GM12891 (cell line): ENCODE measurements around the gene SMAD4.

Experiments
- DNase-seq: peaks from one replicate; pipeline ENCODE4 v3.0.0; 2011; ENCODE audit warnings: low spot score; ENCODE audit not compliant: insufficient read length
- FAIRE-seq: peaks from 2 replicates; lab custom pipeline; 2011; peaks lifted over from hg19 to GRCh38; lab: Jason Lieb, UNC
- PAX5 ChIP-seq: IDR thresholded peaks from 2 replicates; pipeline ENCODE4 v1.6.1; 2011; ENCODE audit warnings: low read length, moderate library complexity, mild to moderate bottlenecking; ENCODE audit not compliant: insufficient read depth, severe bottlenecking
- POLR2A ChIP-seq: IDR thresholded peaks from 2 replicates; pipeline ENCODE4 v1.6.1; 2011; ENCODE audit warnings: low read depth, low read length, control low read depth
- POLR2AphosphoS5 ChIP-seq: IDR thresholded peaks from 2 replicates; pipeline ENCODE4 v1.6.1; 2011; ENCODE audit warnings: low read depth, low read length, control low read depth
- POU2F2 ChIP-seq: IDR thresholded peaks from 2 replicates; pipeline ENCODE4 v1.6.1; 2011; ENCODE audit warnings: low read depth, mild to moderate bottlenecking, control low read depth, low read length, moderate library complexity
- SPI1 ChIP-seq: IDR thresholded peaks from 2 replicates; pipeline ENCODE4 v1.6.1; 2011; ENCODE audit warnings: low read depth, low read length, control low read depth
- TAF1 ChIP-seq: IDR thresholded peaks from 2 replicates; pipeline ENCODE4 v1.6.1; 2011; ENCODE audit warnings: low read depth, low read length, control low read depth

SMAD4 gene

DNA sequence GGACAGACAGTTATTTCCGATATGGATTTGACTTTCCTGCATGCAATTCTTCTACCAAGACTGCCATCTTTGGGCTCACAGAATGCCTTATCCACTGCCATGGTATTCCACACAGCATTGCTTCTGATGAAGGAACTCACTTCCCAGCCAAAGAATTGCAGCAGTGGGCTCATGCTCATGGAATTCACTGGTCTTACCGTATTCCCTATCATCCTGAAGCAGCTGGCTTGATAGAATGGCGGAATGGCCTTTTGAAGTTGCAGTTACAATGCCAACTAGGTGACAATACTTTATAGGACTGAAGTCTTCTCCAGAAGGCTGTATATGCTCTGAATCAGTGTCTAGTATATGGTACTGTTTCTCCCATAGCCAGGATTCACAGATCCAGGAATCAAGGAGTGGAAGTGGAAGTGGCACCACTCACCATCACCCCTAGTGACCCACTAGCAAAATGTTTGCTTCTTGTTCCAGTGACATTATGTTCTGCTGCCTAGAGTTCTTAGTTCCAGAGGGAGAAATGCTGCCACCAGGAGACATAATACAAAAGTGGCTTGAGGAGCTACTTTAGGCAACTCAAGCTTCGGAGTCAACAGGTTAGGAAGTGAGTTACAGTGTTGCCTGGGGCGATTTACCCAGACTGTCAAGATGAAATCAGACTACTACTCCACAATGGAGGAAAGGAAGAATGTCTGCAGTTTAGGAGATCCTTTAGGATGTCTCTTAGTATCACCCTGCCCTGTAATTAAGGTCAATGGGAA, 23.8 kb upstream of the SMAD4 start:
- TF ChIP-seq PAX5, result no peak
- no peak for TF ChIP-seq POU2F2
- TF ChIP-seq TAF1, result no peak
- no peak for TF ChIP-seq SPI1
- no peak for TF ChIP-seq POLR2A
- TF ChIP-seq POLR2AphosphoS5, result no peak
- FAIRE-seq (no peak), DNase-seq (no peak)

DNA sequence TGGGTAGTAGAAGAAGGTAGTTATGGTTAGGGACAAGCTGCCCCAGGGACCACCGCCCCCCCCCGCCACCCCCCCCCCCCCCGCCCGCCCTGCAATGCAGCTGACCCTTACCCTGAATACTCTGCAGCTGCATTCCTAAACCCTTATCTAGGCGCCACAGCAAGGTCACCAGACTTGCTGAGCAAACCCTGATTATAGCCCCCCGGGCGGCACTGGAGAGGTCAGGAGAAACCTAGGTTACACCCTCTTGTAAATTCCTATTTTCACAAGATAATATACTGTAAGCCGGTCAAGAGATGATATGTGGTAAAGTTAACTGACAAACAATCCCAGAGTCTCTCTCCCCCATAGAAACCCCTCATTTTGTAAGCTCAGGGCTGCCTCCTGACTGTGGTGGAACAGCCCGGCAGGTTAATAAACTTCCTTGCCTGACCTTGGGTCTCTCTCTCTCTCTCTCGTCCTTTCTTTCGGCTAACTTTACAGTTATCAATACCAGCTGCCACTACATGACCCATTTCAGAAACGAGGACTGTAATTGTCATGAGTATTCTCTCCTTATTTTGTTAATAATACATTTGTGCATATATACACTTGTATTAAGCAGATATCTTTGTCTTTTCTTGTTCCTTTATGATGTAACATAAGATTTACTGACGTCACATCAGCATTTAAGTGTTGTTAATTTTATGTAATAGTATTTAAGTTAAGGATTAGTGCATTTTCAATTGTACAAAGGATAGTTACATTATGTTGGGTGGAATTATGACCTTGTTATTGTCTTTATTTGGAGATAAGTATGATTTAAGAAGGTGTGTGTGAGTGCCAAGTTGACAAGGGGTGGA, 22.8 kb upstream of the SMAD4 start:
- DNase-seq, result no peak
- TF ChIP-seq POLR2A (no peak), PAX5 (no peak), TAF1 (no peak), SPI1 (no peak), POU2F2 (no peak), POLR2AphosphoS5 (no peak)
- no peak for FAIRE-seq

GRCh38 chr18:51007790-51008139, 22.2 kb upstream of the SMAD4 start:
- DNase-seq (no peak), FAIRE-seq (no peak)
- no peak for TF ChIP-seq POU2F2

GRCh38 chr18:51009072-51009471, 20.9 kb upstream of the SMAD4 start:
- TF ChIP-seq PAX5 (no peak), SPI1 (no peak), POLR2A (no peak), POLR2AphosphoS5 (no peak), POU2F2 (no peak), TAF1 (no peak)
- FAIRE-seq (no peak), DNase-seq (no peak)

- DNase-seq, result no peak
- FAIRE-seq, result no peak
- no peak for TF ChIP-seq TAF1
- no peak for TF ChIP-seq POLR2AphosphoS5
- TF ChIP-seq SPI1, result no peak
- TF ChIP-seq POLR2A, result no peak
- TF ChIP-seq POU2F2, result no peak
- no peak for TF ChIP-seq PAX5
Observed at GRCh38 chr18:51010218-51010617, 19.8 kb upstream of the SMAD4 start.

DNA sequence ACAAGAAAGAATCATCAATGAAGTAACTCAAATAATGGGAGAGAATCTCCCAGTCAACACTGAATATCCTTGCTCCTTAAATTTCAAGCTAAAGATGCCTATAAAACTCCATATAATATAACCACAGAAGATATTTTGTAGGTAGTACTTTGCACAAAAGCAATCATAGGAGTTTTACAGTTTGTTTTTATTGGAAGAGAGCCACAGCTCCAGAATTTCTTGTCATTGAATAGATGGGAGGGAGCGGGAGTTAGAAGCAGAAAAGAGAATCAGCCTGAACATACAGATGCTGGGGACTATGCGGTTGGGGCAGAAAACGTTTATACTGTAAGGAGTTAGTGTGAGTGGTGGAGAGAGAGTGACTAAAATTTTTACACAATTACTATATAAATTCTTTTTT, 18.3 kb upstream of the SMAD4 start:
- no peak for DNase-seq
- FAIRE-seq, result no peak
- TF ChIP-seq POU2F2, result no peak
- no peak for TF ChIP-seq POLR2A
- TF ChIP-seq TAF1, result no peak
- no peak for TF ChIP-seq PAX5
- no peak for TF ChIP-seq SPI1
- no peak for TF ChIP-seq POLR2AphosphoS5

DNA sequence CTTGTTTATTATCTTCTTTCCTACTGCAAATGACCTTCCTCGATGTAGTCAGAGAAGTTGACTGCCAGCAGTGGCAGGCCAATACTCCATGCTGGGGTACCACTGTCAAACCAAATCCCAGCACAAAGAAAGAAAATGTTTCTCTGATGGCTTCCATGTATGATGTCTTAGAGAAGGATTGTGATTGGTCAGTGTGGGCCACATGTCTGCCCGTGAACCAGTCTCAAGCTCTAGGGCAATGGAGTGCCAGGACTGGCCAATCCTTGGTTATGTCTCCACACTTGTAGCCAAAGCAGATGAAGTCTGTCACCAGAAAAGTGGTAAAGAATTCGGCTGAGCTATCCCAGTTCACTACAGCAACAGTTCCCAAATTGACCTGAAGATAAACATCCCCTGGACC, 17.6 kb upstream of the SMAD4 start:
- FAIRE-seq, result no peak
- no peak for TF ChIP-seq SPI1
- TF ChIP-seq POU2F2, result no peak
- TF ChIP-seq POLR2AphosphoS5, result no peak
- TF ChIP-seq POLR2A, result no peak
- TF ChIP-seq PAX5, result no peak
- TF ChIP-seq TAF1, result no peak
- DNase-seq, result no peak

DNA sequence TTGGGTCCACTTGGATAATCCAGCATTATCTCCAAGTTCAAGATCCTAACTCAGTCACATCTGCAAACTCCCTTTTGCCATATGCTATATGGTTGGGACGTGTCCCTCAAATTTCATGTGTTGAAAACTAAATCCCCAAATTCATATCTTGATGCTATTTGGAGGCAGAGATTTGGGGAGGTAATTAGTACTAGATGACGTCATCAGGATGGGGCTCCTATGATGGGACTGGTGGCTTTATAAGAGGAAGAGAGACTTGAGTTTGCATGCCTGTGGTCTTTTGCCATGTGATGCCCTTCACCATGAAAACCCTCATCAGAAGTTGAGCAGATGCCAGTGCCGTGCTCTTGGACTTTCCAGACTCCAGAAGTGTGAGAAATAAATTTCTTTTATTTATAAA, 16.8 kb upstream of the SMAD4 start:
- FAIRE-seq (no peak), DNase-seq (no peak)
- TF ChIP-seq POLR2AphosphoS5 (no peak), POU2F2 (no peak), PAX5 (no peak), TAF1 (no peak), POLR2A (no peak), SPI1 (no peak)

DNA sequence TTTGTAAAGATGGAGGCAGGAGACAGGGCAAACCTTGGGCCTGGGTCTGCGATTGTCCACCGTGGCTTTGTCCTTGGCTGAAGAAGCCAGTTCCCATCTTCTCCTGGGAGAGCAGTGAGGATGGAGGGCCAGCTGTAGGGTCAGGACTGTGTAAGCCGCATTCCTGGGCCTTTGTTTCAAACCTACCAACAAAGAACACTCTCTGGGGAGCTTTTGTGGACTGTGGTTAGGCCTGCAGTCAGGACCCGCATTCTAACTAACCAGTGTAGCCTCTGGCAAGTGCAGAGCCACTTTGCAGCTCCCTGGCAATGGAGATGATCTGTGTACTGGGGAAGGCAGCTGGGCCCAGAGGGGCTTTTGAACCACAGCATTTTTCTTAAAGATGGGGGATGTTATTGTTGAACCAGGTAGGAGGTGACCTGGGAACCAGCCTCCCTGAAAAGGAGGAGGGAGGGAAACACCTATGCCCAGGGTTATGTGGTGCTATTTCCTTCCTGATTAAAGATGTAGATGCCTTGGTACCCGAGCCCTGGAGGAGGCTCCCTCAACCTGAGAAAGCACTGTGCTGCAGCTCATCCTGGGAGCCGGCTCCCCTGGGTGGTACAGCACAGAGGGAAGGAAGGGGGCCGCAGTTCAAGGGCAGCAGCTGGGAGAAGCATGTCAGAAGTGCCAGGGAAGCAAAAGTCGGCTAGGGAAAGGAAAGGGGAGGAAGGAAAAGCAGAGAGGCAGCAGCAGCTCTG, 12.7 kb upstream of the SMAD4 start:
- DNase-seq, result no peak
- TF ChIP-seq POLR2A, result no peak
- no peak for TF ChIP-seq TAF1
- no peak for TF ChIP-seq POLR2AphosphoS5
- FAIRE-seq, result no peak
